ENCODE data around the gene MCUB.
"Not testable (repeated sequence)": the region's sequence is repeated elsewhere in the genome, so short reads cannot be mapped to it uniquely, and the experiment has no call there.

Gene MCUB

DNA sequence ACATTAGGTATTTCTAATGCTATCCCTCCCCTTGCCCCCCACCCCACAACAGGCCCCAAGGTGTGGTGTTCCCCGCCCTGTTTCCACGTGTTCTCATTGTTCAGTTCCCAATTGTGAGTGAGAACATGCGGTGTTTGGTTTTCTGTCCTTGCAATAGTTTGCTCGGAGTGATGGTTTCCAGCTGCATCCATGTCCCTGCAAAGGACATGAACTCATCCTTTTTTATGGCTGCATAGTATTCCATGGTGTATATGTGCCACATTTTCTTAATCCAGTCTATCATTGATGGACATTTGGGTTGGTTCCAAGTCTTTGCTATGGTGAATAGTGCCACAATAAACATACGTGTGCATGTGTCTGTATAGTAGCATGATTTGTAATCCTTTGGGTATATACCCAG, 20.0 kb downstream of the MCUB start:
- DNase-seq = not testable (repeated sequence)

DNA sequence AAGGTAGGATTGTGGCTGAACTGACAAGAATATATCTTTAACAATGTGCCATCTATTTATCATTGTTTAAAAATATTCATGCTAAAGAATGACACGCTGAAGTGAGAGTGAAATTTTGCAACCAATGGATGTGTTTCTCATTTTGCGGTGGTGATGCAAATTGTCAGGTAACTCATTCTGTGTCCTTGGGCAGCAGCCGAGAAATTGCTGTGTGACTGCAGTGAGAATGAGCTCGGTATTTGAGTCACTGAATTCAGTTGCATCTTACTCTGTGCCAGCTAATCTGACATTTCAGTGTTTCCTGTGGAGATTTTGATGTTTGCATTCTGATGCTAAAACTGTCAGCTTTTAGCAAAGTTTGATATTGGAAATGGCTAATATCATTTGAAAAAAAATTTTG, 28.1 kb downstream of the MCUB start:
- no peak for DNase-seq

DNA sequence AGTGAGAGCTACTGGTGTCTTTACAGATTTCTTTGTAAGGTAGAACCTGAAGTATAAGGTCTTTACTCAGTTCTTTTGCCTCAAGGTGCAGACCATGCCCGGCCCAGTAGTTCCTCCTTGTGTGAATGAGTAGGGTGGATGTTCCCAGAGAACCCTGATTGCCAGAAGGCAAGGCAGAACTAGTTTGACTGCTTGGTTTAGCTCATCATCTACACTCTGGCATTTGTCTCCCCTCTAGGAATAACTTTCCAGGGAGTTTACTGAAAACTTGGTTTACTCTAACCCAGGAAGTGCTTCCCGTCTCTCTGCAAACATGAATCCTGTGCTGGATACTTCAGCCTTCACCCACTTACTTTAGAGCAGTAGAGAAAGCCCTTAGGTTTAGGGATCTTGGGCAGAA, 29.1 kb downstream of the MCUB start:
- no peak for DNase-seq

DNA sequence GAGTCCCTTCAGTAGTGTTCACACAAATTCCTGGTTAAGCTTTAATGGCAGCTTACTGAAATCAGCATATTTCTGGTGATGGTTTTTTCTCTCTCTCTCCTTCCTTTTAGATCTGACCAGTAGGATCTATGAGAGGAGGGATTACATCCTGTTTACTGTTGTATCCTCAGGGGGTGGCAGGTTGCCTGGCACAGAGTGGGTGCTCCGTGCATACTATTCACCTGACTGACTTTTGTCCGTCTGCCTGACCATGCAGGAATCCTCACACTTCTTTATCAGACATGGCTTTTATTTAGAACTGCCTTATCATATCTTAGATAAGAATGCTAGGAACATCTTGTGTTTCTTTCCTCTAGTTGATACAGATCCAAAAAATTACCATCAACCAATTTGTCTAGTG, 29.6 kb downstream of the MCUB start:
- no peak for DNase-seq

DNA sequence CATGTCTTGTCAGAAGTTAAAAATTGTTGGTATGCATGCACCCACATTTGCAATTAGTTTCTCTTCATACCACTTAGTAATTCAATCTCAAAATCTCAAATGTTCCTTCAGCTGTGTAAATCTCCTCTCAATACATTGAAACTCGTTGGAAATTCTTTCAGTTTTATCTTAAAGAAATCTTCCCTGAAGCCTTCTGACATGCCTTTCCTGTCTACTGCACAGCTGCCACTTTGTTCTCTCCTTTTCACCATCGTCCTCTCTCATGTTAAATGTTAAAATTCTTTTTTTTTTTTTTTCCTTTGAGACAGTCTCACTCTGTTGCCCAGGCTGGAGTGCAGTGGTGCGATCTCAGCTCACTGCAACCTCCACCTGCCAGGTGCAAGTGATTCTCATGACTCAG, 30.9 kb downstream of the MCUB start:
- DNase-seq = no peak

DNA sequence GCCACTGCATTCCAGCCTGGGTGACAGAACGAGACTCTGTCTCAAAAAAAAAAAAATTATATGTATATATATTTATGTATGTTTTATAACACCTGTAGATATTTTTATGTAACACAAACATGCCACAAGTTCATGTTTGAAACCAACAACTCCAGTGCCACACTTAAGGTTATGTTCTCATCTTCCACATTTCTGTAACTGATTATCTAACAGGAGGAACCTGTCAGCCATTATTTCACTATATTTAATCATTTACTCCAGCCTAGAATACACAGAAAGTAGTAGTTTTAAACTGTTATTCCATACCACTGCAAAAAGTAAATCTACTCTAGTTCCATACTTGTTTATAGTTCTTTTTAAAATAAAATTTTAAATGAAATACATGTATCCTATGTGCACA, 32.3 kb downstream of the MCUB start:
- DNase-seq = no peak

DNA sequence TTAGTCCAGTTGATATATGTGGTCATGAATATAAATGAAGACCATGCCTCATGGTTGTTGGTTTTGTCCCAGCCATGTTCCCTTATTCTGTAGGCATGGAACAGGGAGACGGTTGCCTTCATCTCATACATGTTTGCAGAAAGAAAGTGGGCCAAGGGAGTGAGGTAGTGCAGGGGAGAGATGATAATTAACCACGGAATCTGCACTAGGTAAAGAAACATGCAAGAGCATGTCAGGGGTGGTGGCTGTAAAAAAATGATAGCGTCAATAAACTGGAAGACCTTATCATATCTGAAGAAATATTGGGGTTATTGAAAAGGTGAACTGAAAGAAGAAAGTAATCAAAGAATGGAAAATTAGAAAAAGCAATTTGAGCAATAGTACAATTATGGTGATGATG, 35.1 kb downstream of the MCUB start:
- not testable (repeated sequence) for DNase-seq

DNA sequence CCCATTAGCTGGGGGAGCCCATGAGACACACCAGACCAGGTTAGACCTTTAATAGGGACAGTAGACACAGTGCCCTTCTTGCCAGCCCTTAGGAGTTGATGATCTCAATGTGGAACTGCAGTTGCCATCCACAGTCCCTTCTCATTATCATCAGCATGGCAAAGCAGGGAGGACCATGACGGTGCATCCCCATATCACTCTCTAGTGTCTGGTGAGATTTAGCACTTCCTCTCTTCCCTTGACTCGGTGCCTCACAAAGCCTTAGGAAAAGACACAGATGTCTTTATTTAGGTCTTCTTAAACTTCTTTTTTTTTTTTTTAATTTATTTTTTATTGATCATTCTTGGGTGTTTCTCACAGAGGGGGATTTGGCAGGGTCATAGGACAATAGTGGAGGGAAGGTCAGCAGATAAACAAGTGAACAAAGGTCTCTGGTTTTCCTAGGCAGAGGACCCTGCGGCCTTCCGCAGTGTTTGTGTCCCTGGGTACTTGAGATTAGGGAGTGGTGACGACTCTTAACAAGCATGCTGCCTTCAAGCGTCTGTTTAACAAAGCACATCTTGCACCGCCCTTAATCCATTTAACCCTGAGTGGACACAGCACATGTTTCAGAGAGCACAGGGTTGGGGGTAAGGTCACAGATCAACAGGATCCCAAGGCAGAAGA, 36.5 kb downstream of the MCUB start:
- DNase-seq = not testable (repeated sequence)

DNA sequence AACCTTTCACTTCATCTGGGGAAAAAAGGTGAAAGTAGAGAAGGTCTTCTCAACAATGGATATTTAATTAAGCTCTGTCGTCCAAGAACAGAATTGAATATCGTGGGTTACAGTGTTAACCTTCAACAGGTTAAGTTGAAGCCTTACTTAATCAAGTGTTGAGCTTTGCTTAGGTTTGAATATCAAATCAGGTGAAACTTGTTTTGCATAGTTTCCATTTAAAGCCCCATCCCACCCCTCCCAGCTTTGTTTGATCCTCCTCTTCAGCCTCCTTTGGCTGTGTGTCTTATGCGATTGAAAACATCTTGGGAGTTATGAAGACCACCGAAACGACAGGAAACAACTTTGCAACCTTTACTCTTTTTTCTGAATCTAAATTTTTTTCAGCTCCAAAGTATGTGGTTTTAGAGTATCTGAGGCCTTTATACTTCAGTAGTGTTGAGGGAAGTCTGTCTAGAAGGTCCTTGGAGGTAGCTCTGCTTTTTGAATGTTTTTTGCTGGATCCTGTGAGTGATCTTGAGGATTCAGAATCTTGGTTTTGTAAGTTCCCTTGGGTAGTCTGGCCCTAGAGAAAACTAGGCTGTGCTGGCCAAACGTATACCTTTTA, 39.1 kb downstream of the MCUB start:
- no peak for DNase-seq

DNA sequence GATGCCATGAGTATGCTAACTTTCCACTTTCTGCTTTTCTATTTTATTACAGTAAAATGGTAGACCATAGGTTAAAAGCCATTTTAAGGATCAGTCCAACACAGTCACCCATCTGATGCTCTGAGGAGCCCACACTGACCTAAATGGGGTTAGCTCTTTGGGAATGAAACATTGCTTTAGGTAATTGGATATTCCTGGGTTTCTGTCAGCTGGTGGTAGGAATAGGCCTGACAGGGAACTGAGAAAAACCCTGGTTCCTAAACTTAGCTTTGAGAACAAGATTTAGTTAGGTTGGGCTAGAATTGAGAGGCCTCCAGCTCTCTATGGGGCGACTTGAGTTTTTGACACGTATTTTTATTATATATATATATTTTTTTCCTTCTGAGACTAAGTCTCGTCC, 40.4 kb downstream of the MCUB start:
- DNase-seq = no peak

DNA sequence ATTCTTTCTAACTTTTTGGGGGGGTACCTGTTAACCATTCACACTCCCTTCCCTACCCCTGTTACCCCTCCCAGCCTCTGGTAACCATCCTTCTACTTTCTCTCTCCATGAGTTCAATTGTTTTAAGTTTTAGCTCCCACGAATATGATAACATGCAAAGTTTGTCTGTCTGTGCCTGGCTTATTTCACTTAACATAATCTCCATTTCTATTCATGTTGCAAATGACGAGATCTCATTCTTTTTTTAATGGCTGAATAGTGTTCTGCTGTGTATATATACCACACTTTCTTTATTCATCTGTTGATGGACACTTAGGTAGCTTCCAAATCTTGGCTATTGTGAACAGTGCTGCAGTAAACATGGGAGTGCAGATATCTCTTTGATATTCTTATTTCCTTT, 41.3 kb downstream of the MCUB start:
- no peak for DNase-seq

DNA sequence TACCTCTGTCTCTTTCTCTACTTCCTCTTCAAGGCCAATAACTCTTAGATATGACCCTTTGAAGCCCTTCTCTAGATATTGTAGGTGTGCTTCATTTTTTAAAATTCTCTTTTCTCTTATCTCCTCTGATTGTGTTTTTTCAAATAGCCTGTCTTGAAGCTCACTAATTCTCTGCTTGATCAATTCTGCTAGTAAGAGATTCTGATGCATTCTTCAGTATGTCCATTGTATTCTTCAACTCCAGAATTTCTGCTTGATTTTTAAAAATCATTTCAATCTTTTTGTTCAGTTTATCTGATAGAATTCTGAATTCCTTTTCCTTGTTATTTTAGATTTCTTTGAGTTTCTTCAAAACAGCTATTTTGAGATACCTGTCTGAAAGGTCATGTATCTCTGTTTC, 47.9 kb downstream of the MCUB start:
- no peak for DNase-seq

DNA sequence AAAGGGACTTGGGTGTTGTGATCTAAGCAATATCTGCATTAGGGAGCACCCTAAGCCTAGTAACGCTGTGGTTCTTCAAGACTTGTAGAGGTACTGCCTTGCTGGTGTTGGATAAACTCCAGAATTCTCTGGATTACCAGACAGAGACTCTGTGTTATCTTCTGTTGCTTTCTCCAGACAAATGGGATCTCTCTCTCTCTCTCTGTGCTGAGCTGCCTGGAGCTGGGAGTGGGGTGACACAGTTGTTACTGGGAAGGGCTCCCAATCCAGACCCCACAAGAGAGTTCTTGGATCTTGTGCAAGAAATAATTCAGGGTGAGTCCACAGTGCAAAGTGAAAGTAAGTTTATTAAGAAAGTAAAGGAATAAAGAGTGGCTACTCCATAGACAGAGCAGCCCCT, 48.8 kb downstream of the MCUB start:
- no peak for DNase-seq

DNA sequence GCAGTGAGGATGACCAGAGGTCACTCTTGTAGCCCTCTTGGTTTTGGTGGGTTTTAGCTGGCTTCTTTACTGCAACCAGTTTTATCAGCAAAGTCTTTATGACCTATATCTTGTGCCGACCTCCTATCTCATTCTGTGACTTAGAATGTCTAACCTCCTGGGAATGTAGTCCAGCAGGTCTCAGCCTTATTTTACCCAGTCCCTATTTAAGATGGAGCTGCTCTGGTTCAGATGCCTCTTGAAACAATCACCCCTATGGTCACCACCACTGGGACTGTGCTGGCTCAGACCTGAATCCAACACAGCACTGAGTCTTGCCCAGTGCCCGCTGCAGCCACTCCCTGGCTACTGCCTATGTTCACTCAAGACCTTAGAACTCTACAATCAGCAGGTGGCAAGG, 49.4 kb downstream of the MCUB start:
- no peak for DNase-seq

DNA sequence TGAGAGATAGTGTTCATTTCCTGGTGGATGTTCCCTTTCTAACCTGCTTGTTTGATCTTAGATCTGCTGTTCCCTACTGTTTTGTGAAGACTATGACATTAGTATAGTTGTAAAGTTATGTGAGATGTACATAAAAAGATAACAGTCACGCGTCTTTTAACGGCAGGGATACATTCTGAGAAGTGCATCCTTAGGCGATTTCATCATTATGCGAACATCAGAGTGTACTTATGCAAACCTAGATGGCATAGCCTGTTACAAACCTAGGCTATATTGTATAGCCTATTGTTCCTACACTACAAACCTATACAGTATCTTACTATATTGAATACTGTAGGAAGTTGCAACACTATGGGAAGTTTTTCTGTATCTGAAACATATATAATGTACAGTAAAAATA, 50.4 kb downstream of the MCUB start:
- DNase-seq = no peak

DNA sequence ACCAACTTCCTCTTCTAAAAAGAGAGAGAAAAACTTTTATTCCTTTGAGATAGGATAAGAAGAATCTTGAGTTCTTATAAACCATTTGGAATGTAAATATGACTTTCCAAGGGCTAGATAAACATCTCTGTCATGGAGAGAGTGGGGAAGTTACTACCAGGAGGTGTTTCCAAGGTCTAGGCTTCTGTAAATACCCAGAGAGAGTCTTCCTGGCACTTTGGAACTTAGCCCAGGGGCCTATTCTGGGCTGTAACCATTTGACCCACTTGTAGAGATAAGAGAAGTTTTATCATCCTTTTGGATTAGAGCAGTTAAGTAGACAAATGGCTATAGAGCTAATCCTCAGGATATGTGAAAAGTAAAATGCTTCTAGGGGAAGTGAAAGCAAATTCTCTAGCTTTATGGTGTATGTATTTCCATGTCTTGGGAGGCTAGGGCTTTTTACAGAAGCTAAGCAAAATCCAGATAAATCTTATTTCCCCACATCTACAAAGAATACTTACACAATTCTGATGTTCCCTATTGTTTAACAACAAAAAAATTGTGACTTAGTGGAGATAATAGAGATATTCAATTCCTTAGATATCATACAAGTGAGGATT, 51.1 kb downstream of the MCUB start:
- no peak for DNase-seq

DNA sequence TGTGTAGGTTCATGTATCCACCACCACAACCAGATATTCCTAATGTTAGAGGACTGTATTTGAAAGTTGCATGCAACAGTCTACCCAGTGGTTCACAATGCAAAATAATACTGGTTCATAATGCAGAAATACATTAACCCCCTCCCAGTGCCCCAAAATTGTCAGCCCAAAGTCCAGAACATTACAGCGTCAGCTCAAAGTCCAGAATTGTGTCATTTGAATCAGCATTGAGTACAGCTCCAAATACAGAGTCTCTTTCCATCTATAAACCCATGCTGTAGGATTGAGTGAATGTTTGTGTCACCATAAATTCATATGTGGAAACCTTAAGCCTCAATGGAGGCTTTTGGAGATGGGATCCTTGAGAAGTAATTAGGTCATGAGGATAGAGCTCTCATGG, 54.0 kb downstream of the MCUB start:
- no peak for DNase-seq

DNA sequence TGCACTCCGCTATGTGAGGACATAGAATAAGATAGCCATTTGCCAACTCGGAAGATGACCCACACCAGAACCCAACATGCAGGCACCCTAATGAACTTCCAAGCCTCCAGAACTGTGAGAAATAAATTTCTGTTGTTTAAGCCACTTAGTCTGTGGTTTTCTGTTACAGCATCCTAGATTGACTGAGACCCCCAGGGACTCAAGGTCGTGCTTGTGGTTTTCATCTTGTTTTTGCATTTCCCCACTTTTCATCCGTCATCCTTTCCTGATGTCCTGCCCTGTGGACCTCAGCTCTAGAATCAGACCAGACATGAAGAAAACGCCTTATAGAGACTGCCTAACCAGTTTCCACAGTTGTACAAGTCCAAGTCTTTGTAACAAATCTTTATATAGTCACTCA, 54.4 kb downstream of the MCUB start:
- no peak for DNase-seq

DNA sequence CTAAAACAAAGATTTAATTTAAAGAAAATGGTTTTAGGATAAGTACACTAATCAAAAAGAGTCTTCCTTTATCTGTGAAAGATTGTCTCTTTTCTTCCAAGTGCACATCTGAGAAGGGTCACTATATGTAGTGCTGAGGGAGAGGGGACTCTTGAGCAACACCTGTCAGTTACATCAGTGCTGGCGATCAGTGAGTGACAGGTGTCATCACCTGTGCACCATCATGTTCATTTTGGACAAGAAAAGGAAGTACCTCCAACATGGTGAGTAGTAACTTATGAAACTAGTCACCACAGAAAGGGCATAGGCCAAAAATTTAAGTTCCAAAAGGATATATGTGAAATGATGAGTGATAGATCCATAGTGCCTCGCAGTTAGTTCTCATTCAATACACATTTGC, 55.7 kb downstream of the MCUB start:
- no peak for DNase-seq

DNA sequence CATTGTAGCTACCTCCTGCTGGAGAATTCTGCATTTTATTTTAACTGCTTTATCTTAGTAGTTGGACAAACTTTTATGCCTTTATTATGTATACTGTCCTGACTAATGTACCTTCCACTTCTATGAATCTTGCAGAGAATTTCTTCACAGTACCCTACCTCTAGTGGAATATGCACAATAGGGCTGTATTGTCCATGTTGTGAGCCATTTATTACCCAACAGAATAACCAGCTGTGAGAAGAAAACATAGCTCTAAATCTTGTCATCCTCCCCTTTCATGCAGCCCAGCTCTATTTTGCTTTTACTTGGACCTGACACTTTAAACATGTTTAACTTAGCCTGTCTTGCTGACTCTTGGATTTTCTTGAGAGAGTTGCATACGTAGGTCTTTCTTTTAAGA, 56.2 kb downstream of the MCUB start:
- DNase-seq = no peak

DNA sequence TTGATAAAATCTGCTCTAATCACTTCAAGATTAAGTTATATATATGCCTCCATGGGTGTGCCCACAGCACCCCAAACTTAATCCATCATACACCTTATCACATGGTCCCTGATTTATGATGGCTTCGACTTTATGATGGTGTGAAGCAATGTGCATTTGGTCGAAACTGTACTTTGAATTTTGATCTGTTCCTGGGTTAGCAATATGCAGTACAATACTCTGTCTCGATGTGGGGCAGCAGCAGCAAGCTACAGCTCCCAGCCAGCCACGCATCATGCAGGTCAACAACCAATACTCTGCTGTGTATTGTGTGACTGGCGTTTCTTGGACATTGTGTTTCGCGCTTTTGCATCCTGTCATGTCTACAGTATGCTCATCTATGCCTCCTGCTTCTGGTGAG, 62.6 kb downstream of the MCUB start:
- DNase-seq = no peak

DNA sequence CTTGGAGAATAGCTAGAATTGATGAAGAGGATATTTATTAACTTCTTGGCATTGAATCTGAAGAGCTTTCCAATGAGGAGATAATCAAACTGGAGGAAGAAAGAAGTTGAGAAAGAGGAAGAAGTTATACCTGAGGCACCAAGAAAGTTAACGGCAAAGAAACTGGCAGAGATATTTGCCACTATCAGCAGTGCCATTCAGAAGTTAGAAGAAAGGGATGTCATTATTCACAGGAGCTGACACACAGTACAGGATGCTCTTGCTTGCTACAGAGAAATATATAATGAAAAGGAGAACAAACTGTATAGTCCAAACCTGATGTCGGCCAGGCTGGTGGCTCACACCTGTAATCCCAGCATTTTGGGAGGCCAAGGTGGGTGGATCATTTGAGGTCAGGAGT, 64.5 kb downstream of the MCUB start:
- DNase-seq = no peak

DNA sequence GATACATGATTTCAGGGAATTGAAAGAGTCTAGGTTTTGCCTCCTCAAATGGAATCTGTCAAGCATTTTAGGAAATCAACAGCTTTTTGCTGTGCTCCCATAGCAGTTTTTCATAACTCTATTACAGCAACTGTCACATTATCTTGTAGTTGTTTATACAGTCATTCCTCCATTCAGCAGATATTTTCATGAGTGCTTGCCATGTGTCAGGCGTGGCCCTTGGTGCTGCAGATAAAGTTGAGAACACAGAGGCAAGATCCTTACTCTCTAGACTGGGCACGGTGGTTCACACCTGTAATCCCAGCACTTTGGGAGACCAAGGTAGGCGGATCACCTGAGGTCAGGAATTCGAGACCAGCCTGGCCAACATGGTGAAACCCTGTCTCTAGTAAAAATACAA, 67.3 kb downstream of the MCUB start:
- DNase-seq = no peak

DNA sequence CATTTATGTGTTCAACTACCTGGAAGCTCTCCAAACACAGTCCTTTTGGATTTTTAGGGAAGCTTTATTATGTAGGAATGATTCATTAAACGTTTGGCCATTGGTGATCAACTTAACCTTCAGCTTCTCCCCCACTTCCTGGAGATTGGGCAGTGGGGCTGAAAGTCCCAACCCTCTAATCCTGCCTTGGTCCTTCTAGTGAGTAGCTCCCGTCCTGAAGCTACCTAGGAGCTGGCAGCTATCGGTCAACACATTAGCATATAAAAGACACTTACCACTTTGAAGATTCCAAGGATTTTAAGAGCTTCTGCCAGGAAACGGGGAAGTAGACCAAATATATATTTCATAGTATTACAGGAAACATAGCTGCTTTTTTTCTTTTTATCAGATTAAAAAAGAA, 69.7 kb downstream of the MCUB start:
- DNase-seq = no peak

DNA sequence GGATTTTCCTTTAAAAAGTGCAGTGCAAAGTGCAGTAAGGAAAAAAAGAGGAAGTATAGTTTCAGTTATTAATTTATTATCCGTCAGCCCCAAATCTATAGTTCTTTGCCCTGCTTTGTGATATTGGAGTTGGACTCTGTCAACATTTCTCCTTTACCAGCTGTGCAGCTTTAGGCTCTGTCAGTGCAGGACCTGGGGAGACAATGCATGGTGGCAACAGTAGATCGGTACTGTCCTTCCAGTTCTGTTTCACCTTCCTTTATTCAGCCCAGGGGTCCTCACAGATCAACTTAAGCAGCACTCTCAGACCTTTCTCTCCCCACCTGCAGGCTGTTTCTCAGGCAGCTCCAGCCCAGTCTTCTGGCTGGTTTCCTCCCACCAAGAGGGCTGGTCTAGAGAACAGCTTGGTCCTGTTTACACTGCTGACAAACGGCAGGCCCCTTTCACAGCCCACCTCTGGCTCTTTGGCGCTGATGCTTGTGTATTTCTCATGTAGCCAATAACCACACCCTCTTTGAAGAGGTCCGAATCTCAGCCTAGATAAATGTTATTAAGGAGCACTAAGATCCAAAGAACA, 71.6 kb downstream of the MCUB start:
- DNase-seq = peak; percentile 43 to 68

All from NCI-H2081 (cell line).